GM19463 (cell line): ENCODE measurements around the gene ADAMTS3.

ENCODE experiments used
- ATAC-seq: cut with Tn5 transposase; IDR thresholded peaks from one replicate; pipeline ENCODE4 v1.9.1; 2021; ENCODE audit warnings: mild to moderate bottlenecking, moderate library complexity; ENCODE audit not compliant: unreplicated experiment

Gene ADAMTS3

GRCh38 chr4:72418458-72418857 is 150.6 kb downstream of the ADAMTS3 start:
- ATAC-seq, result no peak

GRCh38 chr4:72410158-72410557 is 158.9 kb downstream of the ADAMTS3 start:
- ATAC-seq, result no peak

DNA sequence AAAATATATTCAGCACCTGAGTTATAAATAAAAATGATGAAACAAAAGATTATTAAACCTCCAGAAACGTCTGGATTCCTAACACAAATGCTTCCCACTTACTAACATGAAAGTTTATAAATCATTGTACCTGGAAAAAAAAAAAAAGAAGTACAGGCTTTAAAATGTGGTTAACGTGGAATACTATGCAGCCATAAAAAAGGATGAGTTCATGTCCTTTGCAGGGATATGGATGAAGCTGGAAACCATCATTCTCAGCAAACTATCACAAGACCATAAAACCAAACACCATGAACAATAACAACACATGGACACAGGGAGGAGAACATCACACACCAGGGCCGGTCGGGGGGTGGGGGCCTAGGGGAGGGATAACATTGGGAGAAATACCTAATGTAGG is 160.5 kb downstream of the ADAMTS3 start:
- ATAC-seq, result no peak

- ATAC-seq, result no peak
Measured at GRCh38 chr4:72405417-72405816, 163.6 kb downstream of the ADAMTS3 start.

GRCh38 chr4:72397314-72397713 is 171.7 kb downstream of the ADAMTS3 start:
- no peak for ATAC-seq

- ATAC-seq, result peak; percentile 56
Measured at GRCh38 chr4:72394012-72394663, 174.9 kb downstream of the ADAMTS3 start.

DNA sequence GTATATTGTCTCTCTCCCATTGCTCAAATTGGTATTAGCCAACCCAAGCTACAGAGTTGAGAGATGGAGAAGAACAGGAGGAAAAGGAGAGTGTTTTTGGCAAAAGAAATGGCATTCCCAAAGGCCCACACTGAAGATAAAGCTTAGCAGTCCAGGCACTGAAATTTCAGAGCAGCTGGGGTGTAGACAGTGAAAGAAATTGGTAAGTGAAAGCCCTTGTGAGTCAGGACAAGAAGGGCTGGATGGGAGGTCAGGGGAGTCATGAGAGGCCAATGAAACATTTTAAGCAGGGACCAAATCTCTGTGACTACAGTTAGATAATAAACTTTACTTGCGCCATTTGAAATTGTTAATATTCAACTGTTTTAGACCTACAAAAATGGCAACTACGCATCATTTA is 177.7 kb downstream of the ADAMTS3 start:
- no peak for ATAC-seq

DNA sequence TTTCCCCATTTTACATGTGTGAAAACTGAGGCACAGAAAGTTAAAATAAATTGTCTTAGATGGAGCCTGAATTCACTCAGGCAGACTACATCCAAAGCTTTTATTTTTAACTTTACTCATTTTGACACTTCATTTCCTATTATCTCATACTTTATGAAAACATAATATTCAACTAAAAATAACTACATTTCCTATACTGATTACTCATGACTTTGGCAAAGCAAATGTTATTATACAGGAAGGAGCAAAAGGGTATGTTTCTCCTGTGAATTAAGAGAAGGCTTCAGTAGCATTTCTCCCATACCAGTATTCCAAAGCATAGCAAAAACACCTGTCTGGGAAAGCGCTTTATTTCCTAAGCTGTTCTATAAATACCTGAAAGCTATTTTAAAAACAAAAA is 178.6 kb downstream of the ADAMTS3 start:
- ATAC-seq, result no peak

- no peak for ATAC-seq
Measured at GRCh38 chr4:72388521-72388920, 180.5 kb downstream of the ADAMTS3 start.

- ATAC-seq, result no peak
Measured at GRCh38 chr4:72387959-72388358, 181.1 kb downstream of the ADAMTS3 start.

- no peak for ATAC-seq
Measured at GRCh38 chr4:72383439-72383838, 185.6 kb downstream of the ADAMTS3 start.

GRCh38 chr4:72378901-72379300 is 190.1 kb downstream of the ADAMTS3 start:
- no peak for ATAC-seq

GRCh38 chr4:72377491-72378194 is 191.4 kb downstream of the ADAMTS3 start:
- ATAC-seq, result no peak

GRCh38 chr4:72376901-72377300 is 192.1 kb downstream of the ADAMTS3 start:
- ATAC-seq, result no peak

DNA sequence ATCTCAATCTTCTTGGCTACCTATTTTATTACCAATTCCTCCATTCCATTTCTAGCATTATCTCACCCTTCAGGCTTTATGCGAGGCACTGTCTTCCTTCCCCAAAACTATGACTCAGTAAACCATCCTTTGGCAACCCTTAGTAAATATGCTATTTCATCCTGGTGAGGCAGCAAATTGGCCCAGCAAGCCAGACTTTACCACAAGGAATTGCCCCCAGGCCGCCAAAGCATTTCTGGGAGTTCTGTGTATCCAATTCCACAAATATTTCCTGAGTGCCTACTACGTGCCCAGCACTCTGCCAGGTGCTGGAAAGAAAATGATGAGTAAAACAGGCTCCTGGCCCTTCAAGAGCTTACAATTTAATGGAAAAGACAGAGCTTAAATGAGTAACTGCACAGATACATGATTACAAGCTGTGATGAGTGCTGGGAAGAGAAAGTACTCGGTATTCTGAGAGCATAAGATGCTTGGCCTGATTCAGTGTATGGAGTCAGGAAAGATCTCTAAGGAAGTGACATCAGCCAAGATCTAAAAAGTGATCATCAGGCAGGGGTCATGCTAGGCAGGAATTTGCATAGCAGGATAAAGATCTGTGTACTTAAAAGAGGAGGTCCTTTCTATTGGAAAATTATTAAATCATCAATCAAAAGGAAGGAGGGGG is 193.8 kb downstream of the ADAMTS3 start:
- ATAC-seq, result no peak

- no peak for ATAC-seq
Measured at GRCh38 chr4:72374159-72374558, 194.9 kb downstream of the ADAMTS3 start.

DNA sequence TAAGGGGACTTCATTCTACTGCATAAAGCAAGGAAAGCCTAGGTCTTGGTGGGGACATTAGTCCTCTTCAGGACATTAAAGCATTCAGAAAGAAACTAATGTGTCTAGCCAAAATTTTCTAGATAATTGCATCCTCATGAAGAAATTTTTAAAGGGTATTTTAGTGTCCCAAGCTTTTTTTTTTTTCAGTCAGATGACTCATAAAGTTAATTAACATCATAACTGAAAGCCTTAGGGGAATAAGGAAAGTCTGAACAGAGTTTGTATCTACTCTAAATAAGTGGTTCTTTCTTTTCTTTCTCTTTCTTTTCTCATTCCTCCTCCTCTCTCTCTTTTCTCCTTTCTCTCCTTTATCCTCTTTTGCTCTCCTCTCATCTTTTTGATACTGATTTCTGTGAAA is 202.4 kb downstream of the ADAMTS3 start:
- ATAC-seq, result no peak

DNA sequence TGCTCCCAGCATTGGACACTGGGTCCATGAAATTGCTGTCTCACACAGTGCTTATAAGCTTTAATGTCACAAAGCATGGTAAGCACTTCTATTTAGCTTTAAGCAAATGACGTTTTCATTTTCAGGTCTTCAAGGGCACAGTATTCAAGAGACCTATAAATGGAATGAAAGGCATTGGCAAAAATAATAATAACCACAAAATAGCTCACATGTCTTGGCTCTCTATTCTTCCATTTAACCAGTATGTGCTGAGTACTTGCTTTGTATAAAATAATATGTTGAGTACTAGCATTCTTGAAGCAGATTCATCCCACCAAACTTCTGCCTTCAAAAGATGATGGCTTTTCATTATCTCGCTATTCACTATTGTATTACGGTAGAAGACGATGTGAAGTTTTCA is 203.0 kb downstream of the ADAMTS3 start:
- no peak for ATAC-seq

DNA sequence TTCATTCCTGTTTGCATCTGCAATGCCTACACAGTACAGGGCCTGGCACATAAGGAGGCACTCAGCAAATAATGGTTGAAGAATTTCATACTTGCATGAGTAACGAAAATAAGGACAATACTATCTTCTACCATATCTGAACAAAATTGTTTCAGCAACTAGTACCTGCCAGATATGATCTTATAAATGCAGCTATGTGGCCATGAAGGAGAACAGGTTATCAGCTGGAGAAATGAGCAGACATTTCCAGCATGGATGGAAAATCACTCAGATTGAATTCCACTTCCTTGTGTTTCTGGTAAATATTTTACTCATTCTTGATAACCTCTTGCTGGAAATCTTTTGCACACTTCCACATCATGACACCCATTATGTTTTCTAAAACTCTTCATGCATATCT is 204.0 kb downstream of the ADAMTS3 start:
- no peak for ATAC-seq

DNA sequence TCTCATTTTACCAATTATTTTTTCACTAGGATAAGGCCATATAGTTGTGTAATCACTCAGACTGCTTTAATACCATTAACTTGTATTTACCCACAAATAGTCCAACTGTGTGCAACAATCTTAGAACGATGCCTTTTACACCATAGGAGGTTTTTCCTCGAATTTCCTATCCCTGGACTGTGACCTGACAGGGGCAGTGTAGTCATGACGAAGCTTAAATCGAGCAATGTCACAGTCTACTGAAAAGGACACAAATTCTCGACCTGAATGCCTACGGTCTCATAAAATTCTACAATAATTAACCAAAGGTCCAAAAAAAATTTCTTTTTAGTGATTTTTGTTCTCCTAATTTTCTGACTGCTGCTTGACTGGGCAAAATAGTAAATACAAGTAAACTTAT is 208.9 kb downstream of the ADAMTS3 start:
- no peak for ATAC-seq

DNA sequence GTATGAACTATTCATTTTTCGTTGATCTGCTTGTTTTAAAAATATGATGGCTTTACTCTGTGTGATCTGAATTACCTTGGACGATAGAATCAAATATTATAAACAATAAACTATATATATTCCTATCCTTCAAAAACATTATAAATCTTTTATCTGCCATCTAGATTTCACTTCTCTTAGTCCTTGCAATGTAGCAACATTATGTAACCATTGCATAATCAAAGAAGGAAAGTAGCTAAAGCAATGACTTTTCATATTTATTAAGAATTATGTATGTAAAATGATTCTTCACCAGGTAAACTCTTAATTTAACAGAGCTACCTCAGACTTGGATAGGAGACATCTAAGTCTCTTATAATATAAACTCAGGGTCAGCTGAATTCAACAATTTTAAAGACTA is 210.5 kb downstream of the ADAMTS3 start:
- ATAC-seq, result no peak

DNA sequence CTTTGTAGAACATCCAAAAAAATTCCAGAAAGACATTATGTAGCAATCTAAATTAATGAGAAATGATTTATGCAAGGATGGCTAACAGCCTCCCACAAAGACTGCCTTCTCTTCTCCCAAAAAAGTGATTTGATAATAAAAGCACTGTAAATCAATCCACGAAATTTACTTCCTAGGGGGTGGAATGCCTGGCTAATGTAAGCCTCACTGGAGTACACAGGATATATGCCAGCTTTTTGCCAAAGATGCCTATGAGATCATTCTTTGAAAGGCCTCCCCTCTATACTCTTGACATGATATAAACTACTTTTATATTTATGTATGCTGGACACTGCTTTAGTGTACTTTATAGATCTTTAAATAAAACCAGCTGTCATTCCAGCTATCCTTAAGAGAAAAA is 211.1 kb downstream of the ADAMTS3 start:
- ATAC-seq, result no peak
